Adrenal gland (tissue), 5 donors: ENCODE measurements around the gene UVSSA.

Source experiments
- CTCF ChIP-seq, 6 experiments: fragments of 450-650 bp in 4 of 6; fragments of 200-600 bp in 2 of 6; sonication (generic) in 1 of 6; IDR thresholded peaks; 1 replicate in 5 of 6; 2 replicates in 1 of 6; pipeline versions ENCODE4 v1.5.1 to v1.8.0; 2016 to 2021; ENCODE audit warnings: antibody characterized with exemption in 6 of 6, mild to moderate bottlenecking in 2 of 6, moderate library complexity in 1 of 6
- POLR2A ChIP-seq, 2 donors: fragments of 450-650 bp; IDR thresholded peaks; one replicate each; pipeline ENCODE4 v1.6.1; 2017; ENCODE audit warnings: antibody characterized with exemption in 2 of 2, mild to moderate bottlenecking in 2 of 2, moderate library complexity in 1 of 2
- donor health status: DM: no; HTN: no; CAD: no.

- TF ChIP-seq CTCF (IDR thresholded peaks at IDR 0.05) (no peak), POLR2A (IDR thresholded peaks at IDR 0.05) (no peak)
Observed at GRCh38 chr4:1385373-1386340, 38.6 kb downstream of the UVSSA start.
